ENCODE measurements around the gene UBR4.

Gene UBR4

GRCh38 chr1:19072285-19072981, 137.6 kb downstream of the UBR4 start:
- no peak for DNase-seq
- Histone ChIP-seq H2AK5ac (ENCODE audit: low read length, severe bottlenecking) (no peak overlapping the region), H3K4ac (ENCODE audit: low read depth in 1 of 2, low read length in 2 of 2) (no peak overlapping the region), H2BK5ac (ENCODE audit: low read depth, low read length, poor library complexity, severe bottlenecking) (no peak overlapping the region), H2AFZ (ENCODE audit: low read depth, low read length) (no peak overlapping the region), H4K91ac (ENCODE audit: low read length) (no peak overlapping the region), H3K4me3 (ENCODE audit: insufficient read depth in 1 of 2, low read depth in 1 of 2, low read length in 2 of 2) (no peak overlapping the region), H3K27me3 (ENCODE audit: control insufficient read depth in 1 of 2, insufficient read depth in 1 of 2, low read length in 2 of 2) (peaks cover 0 to 34% of the 10 kb centered on the region in 2 experiments), H3K14ac (ENCODE audit: low read length in 2 of 2) (no peak overlapping the region), H2BK120ac (ENCODE audit: low read depth, low read length) (no peak overlapping the region), H2BK15ac (ENCODE audit: low read depth, poor library complexity, severe bottlenecking) (no peak overlapping the region), H2BK12ac (ENCODE audit: low read length in 2 of 2) (no peak overlapping the region), H3K23ac (ENCODE audit: low read length in 2 of 2) (no peak overlapping the region), H3K79me1 (replicated peaks; ENCODE audit: low read length, poor library complexity, severe bottlenecking) (peaks cover 9% of the 10 kb centered on the region), H3K9ac (ENCODE audit: low read length) (no peak overlapping the region), H3K27ac (ENCODE audit: low read length, poor library complexity, severe bottlenecking) (no peak overlapping the region), H3K9me3 (ENCODE audit: control insufficient read depth, low read length) (no peaks in the 10 kb centered on the region), H3K18ac (ENCODE audit: low read depth in 1 of 2, low read length in 2 of 2) (no peak overlapping the region), H3K36me3 (ENCODE audit: control insufficient read depth in 1 of 2, insufficient read depth in 2 of 2, low read depth in 1 of 2, low read length in 2 of 2) (peaks cover 50 to 60% of the 10 kb centered on the region in 2 experiments), H3K4me1 (ENCODE audit: control insufficient read depth, insufficient read depth, low read depth, low read length) (peaks cover 22% of the 10 kb centered on the region), H4K8ac (ENCODE audit: low read length) (no peak overlapping the region), H3K4me2 (ENCODE audit: low read length, poor library complexity, severe bottlenecking) (no peak overlapping the region)
- 86% methylated on average over 12 of the region's 12 CpGs for WGBS

DNA sequence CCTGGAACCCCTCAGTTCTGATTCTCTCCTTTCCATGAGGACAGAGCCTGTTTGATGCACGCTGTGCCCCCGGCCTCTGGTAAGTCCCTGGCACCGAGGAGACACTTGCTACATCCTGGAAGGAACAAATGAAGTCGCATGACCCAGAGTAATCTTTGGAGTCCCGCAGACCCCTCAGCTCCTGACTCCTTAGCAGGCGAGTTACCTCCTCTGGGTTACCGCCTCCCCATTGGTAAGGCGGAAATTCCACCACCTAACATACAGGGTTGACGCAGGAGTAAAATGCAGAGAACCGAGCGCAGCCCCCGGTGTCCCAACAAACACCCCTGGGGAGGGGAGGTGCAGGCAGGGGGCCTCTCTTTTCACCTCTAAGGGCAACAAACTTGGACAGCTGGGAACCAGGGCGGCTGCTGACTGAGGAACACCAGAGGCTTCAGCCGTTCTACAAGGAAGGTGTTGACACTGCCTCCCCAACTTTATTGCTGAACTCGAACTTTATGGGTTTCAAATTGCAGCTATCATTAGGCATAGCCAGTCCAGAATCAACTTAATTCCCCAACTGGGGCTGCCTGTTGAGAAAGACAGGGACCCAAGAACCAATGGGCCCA, 138.3 kb downstream of the UBR4 start:
- peaks cover 29% of the 10 kb centered on the region for H3K4me1 ChIP-seq (ENCODE audit: control insufficient read depth, insufficient read depth, low read depth, low read length)
- H4K91ac ChIP-seq (ENCODE audit: low read length) = no peak overlapping the region
- no peak overlapping the region for H3K4me3 ChIP-seq (ENCODE audit: insufficient read depth in 1 of 2, low read depth in 1 of 2, low read length in 2 of 2)
- no peak overlapping the region for H2BK120ac ChIP-seq (ENCODE audit: low read depth, low read length)
- H2AFZ ChIP-seq (ENCODE audit: low read depth, low read length) = no peak overlapping the region
- no peak overlapping the region for H3K18ac ChIP-seq (ENCODE audit: low read depth in 1 of 2, low read length in 2 of 2)
- H3K23ac ChIP-seq (ENCODE audit: low read length in 2 of 2) = no peak overlapping the region
- H2AK5ac ChIP-seq (ENCODE audit: low read length, severe bottlenecking) = no peak overlapping the region
- H3K4me2 ChIP-seq (ENCODE audit: low read length, poor library complexity, severe bottlenecking) = no peak overlapping the region
- peaks cover 0 to 41% of the 10 kb centered on the region in 2 experiments for H3K27me3 ChIP-seq (ENCODE audit: control insufficient read depth in 1 of 2, insufficient read depth in 1 of 2, low read length in 2 of 2)
- no peak overlapping the region for H3K4ac ChIP-seq (ENCODE audit: low read depth in 1 of 2, low read length in 2 of 2)
- H3K36me3 ChIP-seq (ENCODE audit: control insufficient read depth in 1 of 2, insufficient read depth in 2 of 2, low read depth in 1 of 2, low read length in 2 of 2) = peaks cover 45 to 54% of the 10 kb centered on the region in 2 experiments
- no peak for DNase-seq
- H2BK15ac ChIP-seq (ENCODE audit: low read depth, poor library complexity, severe bottlenecking) = no peak overlapping the region
- peaks cover 5% of the 10 kb centered on the region for H3K79me1 ChIP-seq (replicated peaks; ENCODE audit: low read length, poor library complexity, severe bottlenecking)
- H2BK12ac ChIP-seq (ENCODE audit: low read length in 2 of 2) = no peak overlapping the region
- no peak overlapping the region for H3K9ac ChIP-seq (ENCODE audit: low read length)
- no peak overlapping the region for H4K8ac ChIP-seq (ENCODE audit: low read length)
- no peak overlapping the region for H3K27ac ChIP-seq (ENCODE audit: low read length, poor library complexity, severe bottlenecking)
- no peaks in the 10 kb centered on the region for H3K9me3 ChIP-seq (ENCODE audit: control insufficient read depth, low read length)
- 90% methylated on average over 14 of the region's 15 CpGs for WGBS
- no peak overlapping the region for H2BK5ac ChIP-seq (ENCODE audit: low read depth, low read length, poor library complexity, severe bottlenecking)
- no peak overlapping the region for H3K14ac ChIP-seq (ENCODE audit: low read length in 2 of 2)

GRCh38 chr1:19070891-19071621, 139.0 kb downstream of the UBR4 start:
- H3K4me1 ChIP-seq (ENCODE audit: control insufficient read depth, insufficient read depth, low read depth, low read length) = peaks cover 35% of the 10 kb centered on the region
- no peak for DNase-seq
- peaks cover under 1% of the 10 kb centered on the region for H3K79me1 ChIP-seq (replicated peaks; ENCODE audit: low read length, poor library complexity, severe bottlenecking)
- H3K27ac ChIP-seq (ENCODE audit: low read length, poor library complexity, severe bottlenecking) = no peak overlapping the region
- no peak overlapping the region for H3K18ac ChIP-seq (ENCODE audit: low read depth in 1 of 2, low read length in 2 of 2)
- WGBS = 82% methylated on average over 17 of the region's 17 CpGs
- no peaks in the 10 kb centered on the region for H3K9me3 ChIP-seq (ENCODE audit: control insufficient read depth, low read length)
- H2BK120ac ChIP-seq (ENCODE audit: low read depth, low read length) = no peak overlapping the region
- peak overlapping the region; percentile 22 for H3K9ac ChIP-seq (ENCODE audit: low read length)
- H3K4me2 ChIP-seq (ENCODE audit: low read length, poor library complexity, severe bottlenecking) = no peak overlapping the region
- no peak overlapping the region for H2AK5ac ChIP-seq (ENCODE audit: low read length, severe bottlenecking)
- no peak overlapping the region for H3K23ac ChIP-seq (ENCODE audit: low read length in 2 of 2)
- H4K8ac ChIP-seq (ENCODE audit: low read length) = no peak overlapping the region
- H3K27me3 ChIP-seq (ENCODE audit: control insufficient read depth in 1 of 2, insufficient read depth in 1 of 2, low read length in 2 of 2) = peaks cover 0 to 45% of the 10 kb centered on the region in 2 experiments
- H3K4me3 ChIP-seq (ENCODE audit: insufficient read depth in 1 of 2, low read depth in 1 of 2, low read length in 2 of 2) = peak overlapping the region in 1 of 2 experiments; percentile 44
- H3K4ac ChIP-seq (ENCODE audit: low read depth in 1 of 2, low read length in 2 of 2) = no peak overlapping the region
- H3K36me3 ChIP-seq (ENCODE audit: control insufficient read depth in 1 of 2, insufficient read depth in 2 of 2, low read depth in 1 of 2, low read length in 2 of 2) = peaks cover 37 to 47% of the 10 kb centered on the region in 2 experiments
- no peak overlapping the region for H2BK12ac ChIP-seq (ENCODE audit: low read length in 2 of 2)
- no peak overlapping the region for H2BK15ac ChIP-seq (ENCODE audit: low read depth, poor library complexity, severe bottlenecking)
- H4K91ac ChIP-seq (ENCODE audit: low read length) = no peak overlapping the region
- H2AFZ ChIP-seq (ENCODE audit: low read depth, low read length) = no peak overlapping the region
- H3K14ac ChIP-seq (ENCODE audit: low read length in 2 of 2) = no peak overlapping the region
- H2BK5ac ChIP-seq (ENCODE audit: low read depth, low read length, poor library complexity, severe bottlenecking) = no peak overlapping the region

DNA sequence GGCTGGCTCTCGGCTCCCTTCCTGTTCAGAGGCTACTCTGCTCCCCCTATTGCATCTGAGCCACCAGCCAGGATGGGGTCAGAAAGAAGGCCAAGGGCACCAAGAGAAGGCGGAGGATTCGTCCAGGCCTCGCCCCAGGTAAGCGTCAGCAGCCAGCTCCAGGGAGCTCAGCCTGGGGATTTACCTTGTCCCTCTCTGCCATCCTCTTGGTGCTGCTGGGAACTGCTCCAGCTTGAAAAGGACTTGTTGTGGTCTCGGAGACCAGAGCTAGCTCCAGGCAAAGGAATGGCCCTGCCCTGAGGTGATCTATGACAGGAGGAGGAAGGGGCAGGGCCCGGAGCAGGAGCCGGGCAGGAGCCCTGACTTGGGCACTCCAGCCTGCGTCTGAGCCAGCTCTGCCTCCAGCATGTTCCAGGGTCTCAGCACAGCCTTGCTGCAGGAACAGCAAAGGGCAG, 139.8 kb downstream of the UBR4 start:
- peaks cover 38% of the 10 kb centered on the region for H3K4me1 ChIP-seq (ENCODE audit: control insufficient read depth, insufficient read depth, low read depth, low read length)
- H2AK5ac ChIP-seq (ENCODE audit: low read length, severe bottlenecking) = no peak overlapping the region
- H3K36me3 ChIP-seq (ENCODE audit: control insufficient read depth in 1 of 2, insufficient read depth in 2 of 2, low read depth in 1 of 2, low read length in 2 of 2) = peaks cover 29 to 39% of the 10 kb centered on the region in 2 experiments
- H3K23ac ChIP-seq (ENCODE audit: low read length in 2 of 2) = no peak overlapping the region
- H2AFZ ChIP-seq (ENCODE audit: low read depth, low read length) = no peak overlapping the region
- no peak overlapping the region for H3K4ac ChIP-seq (ENCODE audit: low read depth in 1 of 2, low read length in 2 of 2)
- no peak overlapping the region for H3K4me3 ChIP-seq (ENCODE audit: insufficient read depth in 1 of 2, low read depth in 1 of 2, low read length in 2 of 2)
- peaks cover 0 to 50% of the 10 kb centered on the region in 2 experiments for H3K27me3 ChIP-seq (ENCODE audit: control insufficient read depth in 1 of 2, insufficient read depth in 1 of 2, low read length in 2 of 2)
- no peak overlapping the region for H3K9ac ChIP-seq (ENCODE audit: low read length)
- no peak overlapping the region for H3K27ac ChIP-seq (ENCODE audit: low read length, poor library complexity, severe bottlenecking)
- H4K8ac ChIP-seq (ENCODE audit: low read length) = no peak overlapping the region
- H2BK12ac ChIP-seq (ENCODE audit: low read length in 2 of 2) = no peak overlapping the region
- H3K4me2 ChIP-seq (ENCODE audit: low read length, poor library complexity, severe bottlenecking) = no peak overlapping the region
- H2BK5ac ChIP-seq (ENCODE audit: low read depth, low read length, poor library complexity, severe bottlenecking) = no peak overlapping the region
- H4K91ac ChIP-seq (ENCODE audit: low read length) = no peak overlapping the region
- no peak overlapping the region for H3K14ac ChIP-seq (ENCODE audit: low read length in 2 of 2)
- H2BK120ac ChIP-seq (ENCODE audit: low read depth, low read length) = no peak overlapping the region
- H3K79me1 ChIP-seq (replicated peaks; ENCODE audit: low read length, poor library complexity, severe bottlenecking) = no peaks in the 10 kb centered on the region
- H2BK15ac ChIP-seq (ENCODE audit: low read depth, poor library complexity, severe bottlenecking) = no peak overlapping the region
- no peak overlapping the region for H3K18ac ChIP-seq (ENCODE audit: low read depth in 1 of 2, low read length in 2 of 2)
- no peaks in the 10 kb centered on the region for H3K9me3 ChIP-seq (ENCODE audit: control insufficient read depth, low read length)
- WGBS = 88% methylated on average over 9 of the region's 9 CpGs
- DNase-seq = no peak

All from mesenchymal stem cell (in vitro differentiated cells and primary cell).